Endothelial cell of hepatic sinusoid (primary cell): ENCODE measurements around the gene CACNA2D2.

ENCODE experiments used
- in situ Hi-C: cut with HindIII; loops from 2 replicates; pipeline ENCODE4 v1.10.0; 2017; ENCODE audit warnings: low sequenced_read_pairs

Gene CACNA2D2

GRCh38 chr3:50375258-50375931 is 128.0 kb downstream of the CACNA2D2 start:
- in situ Hi-C loops: no loop called here

DNA sequence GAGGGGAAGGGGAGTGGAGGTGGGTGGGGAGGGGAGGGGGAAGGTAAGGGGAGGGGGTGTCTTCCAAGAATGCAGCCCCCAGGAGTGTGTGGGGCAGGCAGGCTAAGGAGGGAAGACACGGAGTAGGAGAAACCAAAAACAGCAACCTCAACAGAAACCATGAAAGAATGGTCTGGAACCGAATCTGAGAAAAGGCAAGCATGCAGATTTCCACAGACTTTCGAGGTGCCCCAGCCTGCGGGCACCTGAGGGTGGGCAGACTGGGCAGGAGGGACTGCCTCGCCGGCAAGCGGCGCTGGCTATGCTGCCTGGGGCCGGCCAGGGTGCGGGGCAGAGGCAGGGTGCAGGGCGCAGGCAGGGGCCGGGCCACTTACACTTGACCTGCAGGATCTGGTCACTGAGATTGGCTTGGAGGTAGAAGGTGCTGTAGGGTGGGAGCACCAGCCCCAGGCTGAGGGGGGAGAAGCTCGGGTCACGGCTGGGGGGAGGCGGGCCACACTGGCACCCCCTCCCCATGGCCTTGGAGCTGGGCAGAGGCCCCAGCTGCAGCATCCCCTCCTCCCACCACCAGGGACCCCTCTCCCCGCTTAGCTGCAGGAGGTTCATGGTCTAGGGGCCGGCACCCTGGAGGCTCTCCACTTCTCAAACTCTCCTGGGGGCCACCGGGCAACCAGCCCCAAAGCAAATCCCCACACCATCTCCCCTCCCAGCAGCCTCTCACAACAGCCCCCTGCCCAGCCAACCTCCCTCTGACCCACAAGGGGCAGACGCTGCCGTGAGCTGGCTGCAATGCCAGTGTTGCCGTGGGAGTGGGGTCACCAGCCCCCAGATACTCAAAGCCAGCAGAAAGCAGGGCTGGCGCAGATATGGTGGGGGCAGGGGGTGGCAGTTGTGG is 128.8 kb downstream of the CACNA2D2 start:
- in situ Hi-C loops: no loop called here

GRCh38 chr3:50373146-50374051 is 130.0 kb downstream of the CACNA2D2 start:
- in situ Hi-C loops: no loop called here

- in situ Hi-C loops: no loop called here
These were observed 131.1 kb downstream of the CACNA2D2 start for GRCh38 chr3:50372349-50372748.

GRCh38 chr3:50371133-50371685 is 132.2 kb downstream of the CACNA2D2 start:
- in situ Hi-C loops: no loop called here

GRCh38 chr3:50370594-50370993 is 132.8 kb downstream of the CACNA2D2 start:
- in situ Hi-C loops: no loop called here

DNA sequence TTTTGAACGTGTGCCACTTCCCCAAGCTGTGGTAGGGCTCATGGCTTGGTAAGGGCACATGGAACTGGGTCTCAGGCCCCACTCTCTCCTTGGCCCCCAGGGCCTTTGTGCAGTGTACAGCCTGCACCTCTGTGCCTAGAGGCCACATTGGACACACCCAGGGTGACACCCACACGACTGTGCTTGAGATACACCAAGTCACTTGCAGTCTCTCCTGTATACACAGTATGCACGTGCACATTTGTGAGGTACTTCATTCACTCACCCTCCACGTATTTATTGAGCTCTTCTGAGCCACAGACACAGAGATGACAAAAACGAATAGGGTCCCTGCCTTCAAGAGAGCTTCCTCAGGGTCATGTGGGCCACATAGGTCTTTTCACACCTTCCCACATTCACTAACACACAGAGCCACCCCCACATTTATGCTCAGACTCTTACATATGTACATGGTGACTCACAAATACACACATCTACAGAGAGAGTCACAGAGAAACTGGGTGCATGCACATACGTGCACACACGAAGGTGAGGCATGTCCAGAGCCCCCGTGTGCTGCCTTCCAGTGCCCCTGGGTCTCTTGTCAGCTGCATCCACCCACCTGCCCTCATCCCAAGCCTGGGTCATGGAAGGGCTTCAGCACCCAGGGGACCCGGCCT is 134.3 kb downstream of the CACNA2D2 start:
- in situ Hi-C loops: no loop called here

DNA sequence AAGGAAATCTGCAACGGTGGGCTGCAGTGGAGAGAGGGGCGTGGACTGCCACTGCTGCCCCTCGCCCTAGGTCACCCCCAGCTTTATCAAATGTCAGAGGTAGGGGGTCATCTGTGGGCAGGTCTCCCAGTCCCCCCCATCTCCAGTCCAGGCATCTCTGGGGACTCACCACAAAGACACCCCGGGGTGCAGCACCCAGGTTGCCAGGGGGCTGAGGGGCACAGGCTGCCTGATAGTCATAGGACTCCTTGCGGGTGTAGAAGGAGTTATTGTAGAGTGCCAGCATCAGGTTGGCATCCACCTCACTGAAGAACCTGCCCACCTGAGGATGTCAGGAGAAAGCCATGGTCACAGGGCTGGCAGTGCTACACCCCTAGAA is 137.6 kb downstream of the CACNA2D2 start:
- in situ Hi-C loops: no loop called here

- in situ Hi-C loops: no loop called here
These were observed 138.2 kb downstream of the CACNA2D2 start for GRCh38 chr3:50365080-50365841.

DNA sequence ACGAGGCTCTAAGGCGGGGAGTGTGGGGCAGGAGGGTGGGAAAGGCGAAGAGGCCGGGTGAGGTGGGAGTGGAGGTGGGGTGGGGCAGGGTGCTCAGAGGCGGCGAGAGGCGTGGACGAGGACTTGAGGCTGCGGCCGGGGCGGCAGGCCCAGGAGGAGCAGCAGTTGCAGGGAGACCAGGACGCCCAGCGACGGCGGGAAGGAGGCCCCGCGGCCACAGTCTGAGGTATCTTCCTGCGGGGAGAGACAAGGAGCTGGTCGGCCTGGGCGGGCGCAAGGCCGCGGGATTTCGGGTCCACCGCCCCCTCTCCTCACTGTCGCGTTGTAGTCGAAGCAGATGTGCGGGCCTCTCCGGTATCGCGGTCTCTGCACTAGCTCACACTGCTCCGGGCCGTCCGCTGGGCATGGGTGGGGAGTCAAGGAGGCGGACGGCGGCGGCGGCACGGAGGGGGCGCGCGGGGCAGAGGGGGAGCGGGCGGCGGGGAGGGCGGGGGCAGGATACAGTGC is 138.8 kb downstream of the CACNA2D2 start:
- in situ Hi-C loops: no loop called here

DNA sequence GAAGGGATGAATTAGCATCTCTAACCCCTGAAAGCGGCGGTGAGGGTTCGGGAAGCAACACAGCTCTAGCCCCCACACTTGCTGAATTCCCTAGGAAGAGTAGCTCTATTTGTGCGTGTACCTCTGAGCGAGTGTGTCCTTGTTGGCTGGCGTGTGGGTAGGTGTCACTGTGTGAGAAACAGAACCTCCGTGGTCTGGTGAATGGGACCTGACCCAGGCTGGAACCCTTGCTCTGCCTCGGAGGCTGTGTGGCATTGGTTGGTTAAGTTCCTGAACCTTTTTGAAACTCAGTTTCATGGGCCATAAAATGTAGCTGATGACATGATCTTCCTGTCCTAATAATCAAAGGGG is 143.7 kb downstream of the CACNA2D2 start:
- in situ Hi-C loops: no loop called here

GRCh38 chr3:50358911-50359759 is 144.3 kb downstream of the CACNA2D2 start, which contains the start of gene TMEM115:
Gene TMEM115 (minus strand): TSS chr3:50359521. CDS start chr3:50359063, 458 bp downstream.
- in situ Hi-C loops: no loop called here

- in situ Hi-C loops: no loop called here
These were observed 145.0 kb downstream of the CACNA2D2 start for GRCh38 chr3:50358355-50358910.

GRCh38 chr3:50357481-50357880 is 146.0 kb downstream of the CACNA2D2 start:
- in situ Hi-C loops: no loop called here

- in situ Hi-C loops: no loop called here
These were observed 146.9 kb downstream of the CACNA2D2 start for GRCh38 chr3:50356553-50356952.

GRCh38 chr3:50355829-50356552 is 147.4 kb downstream of the CACNA2D2 start:
- in situ Hi-C loops: no loop called here

DNA sequence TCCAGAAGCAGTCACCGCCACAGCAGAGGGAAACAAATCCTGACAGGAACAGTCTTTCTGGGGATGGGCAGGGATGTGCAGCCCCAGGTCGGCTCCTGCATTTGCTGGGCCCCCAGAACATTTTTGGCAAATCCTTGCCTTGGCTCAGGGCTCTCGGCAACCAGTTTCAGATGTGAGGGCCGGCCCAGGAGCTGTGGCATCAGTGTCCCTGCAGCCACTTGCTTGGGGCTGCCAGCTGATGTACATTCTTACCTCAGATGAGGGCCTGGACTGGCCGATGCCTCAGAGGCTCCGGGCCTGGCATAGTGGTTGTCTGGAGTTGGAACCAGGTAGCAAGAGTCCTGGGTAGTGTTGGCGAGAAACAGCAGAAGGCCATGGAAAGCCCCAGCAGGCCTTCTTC is 148.6 kb downstream of the CACNA2D2 start:
- in situ Hi-C loops: loop anchor here (5.0 kb wide), 1 partner anchor 182 kb away; no protein-coding TSS in a partner anchor
